Stimulated activated CD8-positive, alpha-beta memory T cell treated with anti-CD3 and anti-CD28 coated beads, Interleukin-12 subunit alpha, Interleukin-12 subunit beta, amount 100 ng/mL, for 4 hours (primary cell): Measurements from ENCODE around the gene CDH4.
"Not testable (repeated sequence)": the region's sequence is repeated elsewhere in the genome, so short reads cannot be mapped to it uniquely, and the experiment has no call there.

Experiments used
- DNase-seq: peaks from one replicate; pipeline ENCODE4 v3.0.0-alpha.2; 2020; ENCODE audit warnings: low read depth

CDH4 gene

DNA sequence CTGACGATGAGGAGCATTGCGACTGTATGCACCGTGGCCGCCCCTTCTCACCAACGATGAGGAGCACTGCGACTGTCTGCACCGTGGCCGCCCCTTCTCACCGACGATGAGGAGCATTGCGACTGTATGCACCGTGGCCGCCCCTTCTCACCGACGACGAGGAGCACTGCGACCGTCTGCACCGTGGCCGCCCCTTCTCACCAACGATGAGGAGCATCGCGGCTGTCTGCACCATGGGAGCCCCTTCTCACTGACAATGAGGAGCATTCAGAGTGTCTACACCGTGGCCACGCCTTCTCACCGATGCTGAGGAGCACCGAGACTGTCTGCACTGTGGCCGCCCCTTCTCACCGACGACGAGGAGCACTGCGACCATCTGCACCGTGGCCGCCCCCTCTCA is 692.9 kb downstream of the CDH4 start:
- not testable (repeated sequence) for DNase-seq

DNA sequence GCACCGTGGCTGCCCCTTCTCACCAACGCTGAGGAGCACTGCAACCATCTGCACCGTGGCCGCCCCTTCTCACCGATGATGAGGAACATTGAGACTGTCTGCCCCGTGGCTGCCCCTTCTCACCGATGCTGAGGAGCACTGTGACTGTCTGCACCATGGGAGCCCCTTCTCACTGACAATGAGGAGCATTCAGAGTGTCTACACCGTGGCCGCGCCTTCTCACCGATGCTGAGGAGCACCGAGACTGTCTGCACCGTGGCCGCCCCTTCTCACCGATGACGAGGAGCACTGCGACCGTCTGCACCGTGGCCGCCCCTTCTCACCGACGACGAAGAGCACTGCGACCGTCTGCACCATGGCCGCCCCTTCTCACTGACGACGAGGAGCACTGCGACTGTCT is 693.4 kb downstream of the CDH4 start:
- not testable (repeated sequence) for DNase-seq

DNA sequence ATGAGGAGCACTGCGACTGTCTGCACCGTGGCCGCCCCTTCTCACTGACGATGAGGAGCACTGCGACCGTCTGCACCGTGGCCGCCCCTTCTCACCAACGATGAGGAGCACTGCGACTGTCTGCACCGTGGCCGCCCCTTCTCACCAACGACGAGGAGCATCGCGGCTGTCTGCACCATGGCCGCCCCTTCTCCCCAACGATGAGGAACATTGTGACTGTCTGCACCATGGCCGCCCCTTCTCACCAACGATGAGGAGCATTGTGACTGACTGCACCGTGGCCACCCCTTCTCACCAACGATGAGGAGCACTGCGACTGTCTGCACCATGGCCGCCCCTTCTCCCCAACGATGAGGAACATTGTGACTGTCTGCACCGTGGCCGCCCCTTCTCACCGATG is 696.0 kb downstream of the CDH4 start:
- DNase-seq, result not testable (repeated sequence)

DNA sequence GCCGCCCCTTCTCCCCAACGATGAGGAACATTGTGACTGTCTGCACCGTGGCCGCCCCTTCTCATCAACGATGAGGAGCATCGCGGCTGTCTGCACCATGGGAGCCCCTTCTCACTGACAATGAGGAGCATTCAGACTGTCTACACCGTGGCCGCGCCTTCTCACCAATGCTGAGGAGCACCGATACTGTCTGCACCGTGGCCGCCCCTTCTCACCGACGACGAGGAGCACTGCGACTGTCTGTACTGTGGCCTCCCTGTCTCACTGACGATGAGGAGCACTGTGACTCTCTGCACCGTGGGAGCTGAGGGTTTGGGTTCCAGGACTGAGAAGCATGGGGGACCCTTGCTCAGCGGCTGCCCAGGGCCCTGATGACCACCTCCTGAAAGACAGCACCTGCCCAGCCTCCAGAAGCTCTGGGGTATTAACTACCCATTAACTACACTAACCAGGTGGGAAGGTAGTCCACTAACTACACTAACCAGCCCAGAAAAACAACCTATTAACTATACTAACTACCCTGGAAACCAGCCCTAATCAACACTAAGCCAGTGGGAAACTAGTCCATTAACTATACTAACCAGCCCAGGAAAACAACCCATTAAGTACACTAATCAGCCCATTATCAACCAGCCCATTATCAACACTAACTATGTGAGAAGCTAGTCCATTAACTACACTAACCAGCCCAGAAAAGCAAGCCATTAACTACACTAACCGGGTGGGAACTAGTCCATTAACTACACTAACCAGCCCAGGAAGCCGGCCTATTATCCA is 696.7 kb downstream of the CDH4 start:
- DNase-seq, result no peak

DNA sequence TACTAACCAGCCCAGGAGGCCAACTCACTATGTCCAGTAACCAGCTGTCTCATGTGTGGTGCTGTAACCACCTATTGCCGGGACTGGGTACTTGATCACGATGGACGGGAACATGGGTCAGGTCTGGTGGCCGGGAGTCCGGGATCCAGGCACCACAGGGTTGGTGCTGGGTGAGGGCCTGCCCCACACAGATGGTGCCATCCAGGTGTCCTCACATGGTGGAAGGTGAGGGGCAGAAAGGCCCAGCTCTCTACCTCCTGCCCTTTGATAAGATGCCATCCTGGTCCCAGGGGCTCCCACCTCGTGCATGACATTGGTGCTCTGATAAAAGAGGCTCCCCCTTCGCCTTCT is 697.3 kb downstream of the CDH4 start:
- no peak for DNase-seq

DNA sequence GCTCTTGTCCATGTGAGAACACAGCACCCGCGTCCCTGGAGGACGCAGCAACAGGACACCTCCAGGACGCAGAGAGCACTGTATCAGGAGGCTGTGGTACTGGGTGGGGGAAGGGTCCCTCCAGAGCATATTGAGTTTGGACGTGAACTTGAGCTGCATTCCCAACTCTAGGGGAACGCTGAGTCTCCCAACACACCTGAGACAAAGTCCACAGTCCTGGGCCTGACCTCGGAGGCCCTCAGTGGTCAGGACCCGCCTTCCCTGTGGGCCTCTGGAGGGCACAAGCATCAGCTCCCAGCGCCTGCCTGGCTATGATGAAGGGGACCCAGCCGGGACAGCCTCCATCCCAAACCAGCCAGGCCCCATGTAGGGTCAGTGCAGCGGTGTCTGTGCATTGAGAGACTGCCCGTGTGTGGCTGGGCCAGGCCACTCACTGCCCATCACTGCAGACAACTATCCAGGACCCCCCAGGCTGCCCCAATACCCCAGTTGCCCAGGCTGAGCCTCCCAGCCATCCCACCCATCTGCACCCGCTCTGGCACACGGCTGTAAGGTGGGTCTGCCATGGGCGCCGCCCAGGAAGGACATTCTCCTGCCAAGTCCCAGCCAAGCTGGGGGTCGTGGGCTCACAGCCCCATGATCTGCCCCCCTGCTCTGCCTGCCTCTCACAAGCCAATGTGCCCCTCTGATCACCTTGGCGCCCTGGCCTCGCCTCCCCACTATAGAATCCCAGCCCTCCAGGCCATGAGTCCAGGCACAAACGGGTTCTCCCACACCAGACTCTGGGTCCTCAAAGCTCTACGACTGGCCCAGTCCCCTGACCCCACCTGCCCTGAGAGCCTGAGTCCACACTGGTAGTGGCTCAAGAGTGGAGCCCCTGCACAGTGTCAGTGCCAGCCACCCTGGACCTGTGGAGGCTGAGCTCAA is 697.9 kb downstream of the CDH4 start:
- no peak for DNase-seq

DNA sequence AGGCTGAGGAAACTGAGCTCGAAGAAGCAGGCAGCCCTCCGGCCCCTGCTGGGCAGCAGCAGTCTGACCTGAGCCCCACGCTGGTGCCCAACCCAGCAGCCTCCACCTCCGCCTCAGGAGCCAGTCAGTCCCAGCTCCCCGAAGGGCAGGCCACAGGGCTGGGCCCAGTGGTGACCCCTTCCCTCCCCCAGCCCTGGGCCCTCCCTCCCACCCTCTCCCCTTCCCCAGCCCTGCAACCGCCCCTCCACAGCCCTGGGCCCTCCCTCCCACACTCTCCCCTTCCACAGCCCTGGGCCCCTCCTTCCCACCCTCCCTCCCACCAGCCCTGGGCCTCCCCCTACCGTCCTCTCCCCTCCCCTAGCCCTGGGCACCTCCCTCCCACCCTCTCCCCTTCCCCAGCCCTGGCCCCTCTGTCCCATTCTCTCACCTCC is 698.6 kb downstream of the CDH4 start:
- DNase-seq, result no peak

DNA sequence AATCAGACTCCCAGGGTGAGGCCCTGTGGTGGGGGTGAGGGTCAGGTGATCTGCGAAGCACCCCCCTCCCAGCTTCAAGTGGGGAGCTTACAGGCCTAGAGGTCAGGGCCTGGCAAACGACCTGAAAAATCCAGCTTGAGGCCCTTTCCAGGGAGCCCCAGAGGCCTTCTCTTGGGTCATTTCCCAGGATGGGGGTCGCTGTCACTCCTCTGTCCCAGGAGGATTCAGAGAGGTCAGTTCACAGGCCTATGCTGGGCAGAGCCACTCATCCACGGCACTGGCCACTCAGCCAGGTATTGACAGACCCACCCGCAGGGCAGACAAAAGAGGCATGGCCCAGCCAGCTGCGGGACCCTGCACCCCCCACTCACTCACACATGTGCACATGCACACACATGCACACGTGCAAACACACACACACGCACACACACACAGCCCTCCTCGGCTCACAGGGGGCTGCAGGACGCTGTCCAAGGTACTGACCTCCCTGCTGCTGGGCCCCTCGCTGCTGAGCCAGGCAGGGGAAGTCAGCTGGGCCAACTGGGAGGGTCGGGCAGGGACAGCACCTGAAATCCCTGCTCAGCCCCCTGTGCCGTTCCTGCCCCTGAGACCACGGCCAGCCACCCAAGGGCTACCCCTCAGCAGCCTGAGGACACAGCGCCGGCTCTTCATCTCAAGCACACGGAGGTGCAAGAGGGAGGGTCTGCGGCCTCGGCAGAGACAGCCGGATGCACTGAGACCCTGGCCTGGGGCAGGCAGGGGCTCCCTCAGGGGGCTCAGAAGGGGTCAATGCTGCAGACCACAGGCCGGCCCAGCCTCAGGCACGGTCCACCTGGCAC is 699.9 kb downstream of the CDH4 start:
- no peak for DNase-seq

DNA sequence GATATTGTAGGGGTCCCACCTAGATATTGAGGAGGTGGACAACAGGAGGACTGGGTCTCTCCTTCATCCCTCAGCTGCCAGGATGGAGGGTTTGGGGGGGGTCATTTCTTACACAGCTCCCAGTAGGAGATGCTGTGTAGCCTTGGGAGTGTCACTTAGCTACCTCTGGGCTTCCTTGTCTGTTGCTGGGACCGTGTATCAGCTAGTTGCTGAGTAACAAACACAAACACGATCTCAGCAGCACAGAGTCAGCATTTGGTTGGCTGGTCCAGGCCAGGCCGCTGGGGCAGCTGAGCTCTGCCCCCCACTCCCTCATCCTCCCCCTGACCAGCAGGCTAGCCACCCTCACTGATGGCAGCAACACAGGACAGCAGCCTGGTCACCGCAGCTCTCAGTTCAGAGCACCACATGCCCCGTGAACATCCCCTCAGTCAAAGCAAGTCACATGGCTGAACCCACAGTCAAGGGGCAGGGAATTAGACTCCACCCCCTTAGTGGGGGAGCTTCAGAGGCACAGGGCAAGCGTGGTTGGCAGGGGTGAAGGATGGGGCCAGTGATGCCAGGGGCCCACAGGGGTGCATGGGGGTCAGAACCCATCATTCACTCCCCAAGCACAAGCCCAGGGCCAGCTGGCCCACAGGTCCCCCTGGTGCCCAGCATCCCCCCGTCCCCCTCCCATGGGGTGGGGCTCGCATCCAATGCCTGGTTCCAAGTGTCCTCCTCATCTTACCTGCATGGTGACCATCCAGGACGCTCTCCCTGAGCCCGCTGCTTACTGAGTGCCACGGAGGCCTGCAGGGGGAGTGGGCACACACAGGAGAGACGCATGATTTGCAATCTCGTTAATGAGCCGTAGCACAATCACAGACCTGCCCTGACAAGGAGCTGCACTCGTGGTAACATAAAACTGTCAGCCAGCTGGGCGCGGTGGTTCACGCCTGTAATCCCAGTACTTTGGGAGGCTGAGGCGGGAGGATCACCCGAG is 701.3 kb downstream of the CDH4 start:
- DNase-seq, result no peak

DNA sequence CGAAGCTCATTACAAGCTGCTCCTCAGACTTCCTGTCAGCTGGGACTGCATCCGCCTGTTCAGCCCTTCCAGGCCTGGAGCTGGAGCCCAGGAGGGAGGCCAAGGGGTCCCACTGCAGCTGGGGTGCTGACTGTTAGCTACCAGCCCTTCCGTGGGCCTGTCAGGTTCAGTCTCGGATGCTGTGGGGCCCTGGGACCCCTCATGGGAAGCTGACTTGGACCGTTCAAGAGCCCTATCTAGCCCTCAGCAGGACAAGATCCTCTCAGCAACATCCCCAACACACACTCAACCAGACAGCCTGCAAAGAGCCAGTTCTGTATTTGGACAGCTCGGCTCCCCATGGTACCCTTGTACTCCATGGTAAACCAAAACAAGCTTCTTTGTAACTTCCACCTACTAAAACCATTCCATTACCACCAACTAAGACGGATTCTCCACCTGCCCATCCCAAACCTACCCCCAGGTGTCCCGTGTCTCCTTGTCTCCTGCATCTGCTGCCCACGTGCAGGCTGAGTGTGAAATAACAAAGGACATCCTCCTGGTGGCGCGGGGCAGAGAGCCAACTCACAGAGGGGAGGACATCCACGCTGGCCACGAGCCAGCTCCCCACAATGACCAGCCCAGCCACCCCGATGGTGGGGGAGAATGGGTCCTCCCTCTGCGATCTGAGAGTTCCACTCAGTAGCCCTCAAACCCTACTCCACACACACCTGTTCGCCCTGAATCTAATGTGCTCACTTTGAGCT is 702.4 kb downstream of the CDH4 start:
- no peak for DNase-seq

DNA sequence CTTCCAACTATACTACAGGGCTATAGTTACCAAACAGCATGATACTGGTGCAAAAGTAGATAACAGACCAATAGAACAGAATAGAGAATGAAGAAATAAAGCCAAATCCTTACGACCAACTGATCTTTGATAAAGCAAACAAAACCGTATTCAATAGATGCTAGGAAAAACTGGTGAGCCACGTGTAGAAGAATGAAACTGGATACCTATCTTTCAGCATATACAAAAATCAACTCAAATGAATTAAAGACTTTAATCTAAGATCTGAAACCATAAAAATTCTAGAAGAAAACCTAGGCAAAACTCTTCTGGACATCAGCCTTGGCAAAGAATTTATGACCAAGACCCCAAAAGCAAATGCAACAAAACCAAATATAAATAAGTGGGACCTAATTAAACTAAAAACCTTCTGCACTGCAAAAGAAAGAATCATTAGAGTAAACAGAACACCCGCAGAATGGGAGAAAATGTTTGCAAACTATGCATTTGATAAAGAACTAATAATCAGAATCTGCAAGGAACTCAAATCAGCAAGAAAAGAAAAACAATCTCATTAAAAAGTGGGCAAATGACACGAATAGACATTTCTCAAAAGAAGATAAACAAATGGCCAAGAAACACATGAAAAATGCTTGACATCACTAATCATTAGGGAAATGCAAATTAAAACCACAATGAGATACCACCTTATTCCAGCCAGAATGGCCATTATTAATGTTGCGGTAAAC is 703.8 kb downstream of the CDH4 start:
- no peak for DNase-seq

DNA sequence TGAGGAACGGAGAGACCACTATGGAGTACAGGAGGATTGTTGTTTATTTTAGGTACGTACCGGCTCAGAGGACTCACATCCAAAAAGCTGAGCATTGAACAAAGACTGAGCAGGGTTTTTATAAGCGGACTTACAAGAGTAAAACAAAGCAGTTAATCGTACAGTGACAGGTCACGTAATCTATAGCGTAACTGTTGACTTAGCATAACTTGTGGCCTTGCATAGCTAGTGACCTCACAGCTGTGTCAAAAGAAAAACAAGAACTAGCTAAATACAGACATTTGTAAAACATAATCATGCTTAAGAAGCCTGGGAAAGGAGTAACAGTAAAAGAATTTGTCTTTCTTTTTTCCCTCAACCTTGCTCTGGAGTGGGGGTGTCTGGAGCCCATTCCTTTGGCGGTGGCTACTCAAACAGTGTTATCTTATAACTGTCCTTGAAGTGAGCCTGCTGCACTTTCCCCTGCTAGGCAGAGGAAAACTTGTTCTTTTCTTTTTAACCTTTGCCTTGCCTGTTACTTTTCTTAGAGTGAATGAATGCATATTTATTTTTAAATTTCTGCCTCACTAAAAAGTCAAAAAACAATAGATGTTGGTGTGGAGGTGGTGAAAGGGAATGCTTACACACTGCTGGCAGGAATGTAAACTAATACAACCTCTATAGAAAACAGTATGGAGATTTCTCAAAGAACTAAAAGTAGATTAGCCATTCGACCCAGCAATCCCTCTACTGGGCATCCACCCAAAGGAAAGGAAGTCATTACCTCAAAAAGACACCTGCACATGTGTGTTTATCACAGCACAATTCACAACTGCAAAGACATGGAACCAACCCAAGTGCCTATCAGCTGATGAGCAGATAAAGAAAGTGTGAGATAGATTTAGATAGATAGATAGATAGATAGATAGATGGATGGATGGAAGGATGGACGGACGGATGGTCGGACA is 704.6 kb downstream of the CDH4 start:
- no peak for DNase-seq

DNA sequence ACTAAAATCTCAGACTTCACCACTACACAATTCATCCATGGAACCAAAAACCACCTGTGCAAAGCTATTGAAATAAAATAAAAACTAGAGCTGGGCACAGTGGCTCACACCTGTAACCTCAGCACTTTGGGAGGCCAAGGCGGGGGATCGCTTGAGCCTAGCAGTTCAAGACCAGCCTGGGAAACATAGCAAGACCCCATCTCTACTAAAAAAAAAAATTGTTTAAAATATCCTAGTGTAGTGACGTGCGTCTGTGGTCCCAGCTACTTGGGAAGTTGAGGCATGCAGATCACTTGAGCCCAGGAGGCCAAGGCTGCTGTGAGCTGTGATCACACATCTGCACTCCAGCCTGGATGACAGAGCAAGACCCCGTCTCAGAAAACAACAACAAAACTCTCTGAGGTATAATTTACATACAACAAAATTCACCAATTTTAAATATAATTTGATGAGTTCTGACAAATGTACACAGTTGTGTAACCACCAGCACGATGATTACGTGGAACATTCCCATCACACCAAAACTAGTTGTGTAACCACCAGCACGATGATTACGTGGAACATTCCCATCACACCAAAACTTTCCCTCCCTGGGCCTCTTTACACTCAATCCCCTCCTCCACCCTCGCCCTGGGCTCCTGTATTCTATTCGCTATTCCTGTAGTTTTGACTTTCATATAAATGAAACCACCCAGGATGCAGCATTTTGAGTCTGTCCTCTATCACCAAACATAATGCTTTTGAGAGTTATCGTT is 706.1 kb downstream of the CDH4 start:
- DNase-seq, result no peak

DNA sequence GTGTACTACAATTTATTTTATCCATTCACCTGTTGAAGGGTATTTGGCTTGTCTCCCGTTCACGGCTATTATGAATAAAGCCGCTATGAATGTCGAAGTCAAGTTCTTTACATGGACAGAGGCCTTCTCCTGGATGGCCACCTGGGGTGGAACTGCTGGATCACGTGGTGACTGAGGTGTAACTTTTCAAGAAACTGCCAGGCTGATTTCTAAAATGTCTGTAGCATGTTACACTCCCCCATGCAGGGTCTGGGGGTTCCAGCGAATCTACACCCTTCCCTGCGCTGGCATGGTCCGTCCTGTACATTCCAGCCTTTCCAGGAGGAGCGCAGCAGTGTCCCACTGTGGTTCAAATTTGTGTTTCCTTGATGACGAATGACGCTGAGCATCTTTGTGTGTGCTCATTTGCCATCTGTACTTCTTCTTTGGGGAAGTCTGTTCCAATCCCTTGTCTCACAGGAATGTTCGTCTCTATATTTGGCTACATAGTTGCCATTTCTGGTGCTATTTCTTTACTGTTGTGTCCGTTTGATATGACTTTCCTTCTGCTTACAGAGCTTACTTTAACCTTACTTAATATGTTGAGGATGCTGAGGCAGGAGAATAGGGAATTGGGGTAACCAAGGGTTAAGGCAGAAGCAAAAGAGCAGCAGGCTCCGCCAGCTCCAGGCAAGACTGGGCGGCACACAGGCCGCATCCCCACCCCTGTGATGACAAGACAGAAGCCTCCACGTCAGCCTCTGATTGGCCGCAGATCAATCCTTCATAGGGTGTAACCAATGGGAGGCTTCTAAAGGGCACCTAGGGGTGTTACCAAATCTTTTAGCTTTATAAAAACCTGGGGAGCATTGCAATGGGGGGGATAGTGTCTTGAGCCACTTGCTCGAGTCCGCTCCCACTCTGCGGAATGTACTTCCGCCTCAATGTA is 707.0 kb downstream of the CDH4 start:
- no peak for DNase-seq

DNA sequence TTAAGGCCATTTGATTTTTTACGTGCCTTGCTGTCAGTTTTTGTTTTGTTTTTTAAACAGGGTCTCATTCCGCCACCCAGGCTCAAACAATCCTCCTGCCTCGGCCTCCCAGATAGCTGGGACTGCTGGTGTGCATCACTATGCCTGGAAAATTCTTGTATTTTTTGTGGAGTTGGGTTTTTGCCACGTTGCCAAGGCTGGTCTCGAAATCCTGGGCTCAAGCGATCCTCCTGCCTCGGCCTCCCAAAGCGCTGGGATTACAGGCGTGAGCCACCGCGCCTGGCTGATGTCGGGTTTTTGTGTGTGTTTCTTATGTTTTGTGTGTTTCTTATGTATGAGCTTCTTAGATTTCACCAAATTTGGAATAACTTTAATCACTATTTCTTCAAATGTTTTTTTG is 708.8 kb downstream of the CDH4 start:
- DNase-seq, result no peak

DNA sequence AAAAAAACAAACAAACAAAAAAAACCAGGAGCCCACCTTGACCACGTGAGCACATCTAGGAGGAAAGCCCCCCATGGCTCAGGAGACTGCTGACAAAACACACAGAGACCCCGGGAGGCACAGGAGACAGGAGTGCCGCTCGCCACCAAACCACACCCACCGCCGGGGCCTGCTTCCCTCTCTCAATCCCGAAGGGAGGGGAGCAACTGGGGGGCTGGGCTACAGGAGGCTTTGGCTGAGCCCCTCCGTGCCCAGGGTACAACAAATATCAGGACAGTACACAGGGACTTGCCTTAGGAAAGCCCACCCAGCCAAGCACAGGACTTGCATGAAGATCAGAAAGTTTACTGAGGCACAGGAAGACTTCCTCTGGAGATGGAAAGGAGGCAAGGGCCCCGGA is 711.1 kb downstream of the CDH4 start:
- no peak for DNase-seq
